AML-193 (cell line): Measurements from ENCODE around the gene ZNF423.

Experiments used
- DNase-seq, 2 experiments: peaks; one replicate each; lab custom pipeline; 2025; lab: John Stamatoyannopoulos, UW

Gene ZNF423

GRCh38 chr16:49491771-49492761, 363.8 kb downstream of the ZNF423 start:
- DNase-seq = no peak

GRCh38 chr16:49491106-49491670, 364.7 kb downstream of the ZNF423 start:
- DNase-seq = no peak

GRCh38 chr16:49490321-49490705, 365.6 kb downstream of the ZNF423 start:
- DNase-seq = no peak

- no peak for DNase-seq
Measured at GRCh38 chr16:49489686-49490320, 366.1 kb downstream of the ZNF423 start.

GRCh38 chr16:49488740-49489525, 367.0 kb downstream of the ZNF423 start:
- DNase-seq = no peak

GRCh38 chr16:49488336-49488735, 367.6 kb downstream of the ZNF423 start:
- DNase-seq = no peak

GRCh38 chr16:49487746-49488145, 368.2 kb downstream of the ZNF423 start:
- DNase-seq = no peak

GRCh38 chr16:49486400-49486799, 369.5 kb downstream of the ZNF423 start:
- DNase-seq = no peak

- no peak for DNase-seq
Measured at GRCh38 chr16:49485663-49486062, 370.2 kb downstream of the ZNF423 start.

GRCh38 chr16:49484936-49485335, 371.0 kb downstream of the ZNF423 start:
- no peak for DNase-seq

GRCh38 chr16:49484451-49484849, 371.5 kb downstream of the ZNF423 start:
- DNase-seq = no peak

- DNase-seq = no peak
Measured at GRCh38 chr16:49483651-49484450, 372.1 kb downstream of the ZNF423 start.

GRCh38 chr16:49483251-49483650, 372.7 kb downstream of the ZNF423 start:
- no peak for DNase-seq

- no peak for DNase-seq
Measured at GRCh38 chr16:49482690-49483089, 373.2 kb downstream of the ZNF423 start.

GRCh38 chr16:49478616-49479015, 377.3 kb downstream of the ZNF423 start:
- no peak for DNase-seq

GRCh38 chr16:49478107-49478506, 377.8 kb downstream of the ZNF423 start:
- no peak for DNase-seq

- no peak for DNase-seq
Measured at GRCh38 chr16:49477250-49477895, 378.5 kb downstream of the ZNF423 start.

- no peak for DNase-seq
Measured at GRCh38 chr16:49474741-49475140, 381.2 kb downstream of the ZNF423 start.

GRCh38 chr16:49473773-49474172, 382.1 kb downstream of the ZNF423 start:
- no peak for DNase-seq

- no peak for DNase-seq
Measured at GRCh38 chr16:49473131-49473530, 382.8 kb downstream of the ZNF423 start.

- no peak for DNase-seq
Measured at GRCh38 chr16:49472598-49472997, 383.3 kb downstream of the ZNF423 start.
